HCT116 (cell line): ENCODE results near the gene GOLT1A. TPM values are rescaled to one million over a fixed set of nuclear protein-coding genes. Genes with fewer than 3 reads are reported as not detected.
A peak's percentile ranks its signal among the peaks of the same experiment; 100 is the strongest.

Source experiments
- ATF3 ChIP-seq: IDR thresholded peaks from 2 replicates; pipeline ENCODE4 v1.6.1; 2012
- CBX3 ChIP-seq: IDR thresholded peaks from 2 replicates; pipeline ENCODE4 v1.6.1; 2012; ENCODE audit warnings: low read depth
- CEBPB ChIP-seq: IDR thresholded peaks from 2 replicates; pipeline ENCODE4 v1.6.1; 2012; ENCODE audit warnings: low read depth
- CTCF ChIP-seq, 3 experiments: fragments of 200-600 bp in 1 of 3; sonication (generic) in 1 of 3; IDR thresholded peaks in 2 of 3; conservative IDR thresholded peaks in 1 of 3; 2 replicates each; pipeline ENCODE4 v1.5.1; 2012 to 2017; ENCODE audit warnings: low read depth in 2 of 3, low read length in 2 of 3, antibody characterized with exemption in 1 of 3, borderline replicate concordance in 1 of 3, control low read depth in 1 of 3, mild to moderate bottlenecking in 1 of 3, mixed read lengths in 1 of 3, mixed run types in 1 of 3, moderate library complexity in 1 of 3; ENCODE audit not compliant: insufficient read depth in 1 of 3
- ELF1 ChIP-seq: IDR thresholded peaks from 2 replicates; pipeline ENCODE4 v1.6.1; 2012; ENCODE audit warnings: low read depth, borderline replicate concordance
- EZH2phosphoT487 ChIP-seq: fragments of 200-600 bp; IDR thresholded peaks from 2 replicates; pipeline ENCODE4 v1.6.1; 2018; ENCODE audit warnings: antibody characterized with exemption, borderline replicate concordance
- JUND ChIP-seq: IDR thresholded peaks from 2 replicates; pipeline ENCODE4 v1.6.1; 2012
- MAX ChIP-seq: IDR thresholded peaks from 2 replicates; pipeline ENCODE4 v1.6.1; 2012
- POLR2AphosphoS5 ChIP-seq: IDR thresholded peaks from 2 replicates; pipeline ENCODE4 v1.6.1; 2011; ENCODE audit warnings: mild to moderate bottlenecking, low read depth, low read length, moderate library complexity
- SIN3A ChIP-seq: IDR thresholded peaks from 2 replicates; pipeline ENCODE4 v1.6.1; 2012; ENCODE audit warnings: low read depth
- SRF ChIP-seq: IDR thresholded peaks from 2 replicates; pipeline ENCODE4 v1.6.1; 2012; ENCODE audit warnings: low read depth
- YY1 ChIP-seq: IDR thresholded peaks from 2 replicates; pipeline ENCODE4 v1.6.1; 2011; ENCODE audit warnings: low read length, low read depth, moderate library complexity, mild to moderate bottlenecking; ENCODE audit not compliant: insufficient replicate concordance; ENCODE audit errors: extremely low read depth
- ZBTB33 ChIP-seq: IDR thresholded peaks from 2 replicates; pipeline ENCODE4 v1.6.1; 2011; ENCODE audit warnings: mild to moderate bottlenecking, low read length, moderate library complexity; ENCODE audit not compliant: insufficient replicate concordance; ENCODE audit errors: extremely low read depth
- total RNA-seq: library from RNA; stranded (reverse); gene quantifications from one replicate; pipeline ENCODE4 v1.2.1, GENCODE V29; 2021; ENCODE audit not compliant: unreplicated experiment

GOLT1A gene
- total RNA-seq, 1 experiment from 2014 or later, result 8.0 TPM

GRCh38 chr1:204162494-204163074 lies 51.2 kb downstream of the GOLT1A start (continued):
- TF ChIP-seq ZBTB33, result no peak
- TF ChIP-seq ATF3, result no peak
- TF ChIP-seq CEBPB, result no peak
- no peak for TF ChIP-seq SIN3A
- 0 out of 2 replicates have a peak, but pooled peaks have one; percentile 27 for TF ChIP-seq POLR2AphosphoS5
- no peak for TF ChIP-seq JUND
- no peak for TF ChIP-seq ELF1
- no peak for TF ChIP-seq CBX3
- TF ChIP-seq YY1, result peak; percentile 22
- TF ChIP-seq SRF, result no peak
- TF ChIP-seq CTCF (IDR thresholded peaks at IDR 0.05 in 2 of 3, conservative IDR thresholded peaks at IDR 0.05 in 1 of 3; ENCODE audit: borderline replicate concordance in 1 of 3, insufficient read depth in 1 of 3, low read depth in 2 of 3, low read length in 2 of 3), result peak; percentile 98 to 99 (median 99)
- no peak for TF ChIP-seq EZH2phosphoT487
- no peak for TF ChIP-seq MAX
